NOMO-1 treated with dmso at 0.1 percent for 144 hours (cell line): ENCODE measurements around the gene ST3GAL2.
"Not testable (repeated sequence)": the region's sequence is repeated elsewhere in the genome, so short reads cannot be mapped to it uniquely, and the experiment has no call there.

Experiments
- DNase-seq: peaks from one replicate; lab custom pipeline; 2025; ENCODE audit not compliant: unreplicated experiment; lab: John Stamatoyannopoulos, UW

Gene ST3GAL2

DNA sequence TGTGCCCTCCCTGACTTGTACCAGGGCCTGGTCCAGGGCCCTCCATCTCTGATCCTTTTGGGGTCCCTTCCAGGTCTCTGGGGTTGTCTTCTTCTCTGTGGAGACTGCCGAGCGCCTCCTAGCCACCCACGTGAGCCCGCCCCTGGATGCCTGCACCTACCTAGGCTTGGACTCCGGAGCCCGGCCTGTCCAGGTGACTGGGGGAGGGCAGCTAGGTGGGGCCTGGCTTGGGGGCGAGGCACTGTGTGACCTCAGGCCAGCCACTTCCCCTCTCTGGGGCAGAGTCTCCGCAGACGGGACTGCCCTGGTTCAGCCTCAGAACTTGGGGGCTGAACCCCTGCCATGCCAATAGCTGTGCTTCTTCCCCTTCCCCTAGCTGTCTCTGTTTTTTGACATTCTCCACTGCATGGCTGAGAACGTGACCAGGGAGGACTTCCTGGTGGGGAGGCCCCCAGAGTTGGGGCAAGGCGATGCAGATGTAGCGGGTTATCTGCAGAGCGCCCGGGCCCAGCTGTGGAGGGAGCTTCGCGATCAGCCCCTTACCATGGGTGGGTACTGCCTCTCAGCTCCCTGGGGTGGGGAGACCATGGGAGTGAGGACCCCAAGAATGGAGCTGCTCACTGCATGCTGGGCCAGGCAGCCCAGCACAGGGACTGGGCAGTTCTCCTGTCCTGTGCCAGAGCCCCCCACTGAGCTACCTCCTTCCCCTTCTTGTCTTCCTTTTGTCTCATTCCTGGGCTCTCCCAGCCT, 30.1 kb upstream of the ST3GAL2 start:
- no peak for DNase-seq

DNA sequence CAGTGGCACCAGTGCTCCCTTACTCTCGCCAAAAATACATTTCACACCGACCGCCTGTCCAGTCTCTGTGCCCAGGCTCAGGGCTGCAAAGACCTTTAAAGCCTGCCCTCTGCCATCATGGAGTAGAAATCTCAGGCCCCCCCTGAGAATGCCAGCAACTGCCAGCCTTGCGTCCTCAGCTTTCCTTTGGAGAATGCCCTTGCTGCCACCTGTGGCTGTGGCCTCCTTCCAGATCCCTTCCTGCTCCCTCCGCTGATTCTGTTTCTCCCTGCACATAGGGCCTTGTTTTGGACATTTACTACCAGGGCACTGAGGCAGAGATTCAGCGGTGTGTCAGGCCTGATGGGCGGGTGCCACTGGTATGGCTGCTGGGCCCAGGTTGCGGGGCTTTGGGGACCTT, 28.7 kb upstream of the ST3GAL2 start:
- DNase-seq, result no peak

DNA sequence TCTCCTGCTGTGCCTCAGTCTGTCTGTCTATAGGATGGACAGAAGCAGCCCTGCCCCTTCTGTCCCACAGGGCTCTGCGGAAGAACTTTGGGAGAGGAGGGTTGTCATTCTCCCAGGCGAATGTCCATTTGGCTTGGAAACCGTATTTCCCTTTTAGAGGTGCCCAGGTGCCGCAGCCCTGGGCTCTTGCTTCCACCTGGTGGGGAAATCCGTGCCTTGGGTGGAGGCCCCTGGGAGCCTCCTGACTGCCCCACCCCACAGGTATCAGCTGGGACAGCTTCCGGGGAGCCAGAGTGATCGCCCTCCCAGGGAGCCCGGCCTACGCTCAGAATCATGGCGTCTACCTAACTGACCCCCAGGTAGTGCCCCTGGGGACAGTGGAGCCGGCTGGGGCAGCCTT, 28.2 kb upstream of the ST3GAL2 start:
- DNase-seq, result no peak

DNA sequence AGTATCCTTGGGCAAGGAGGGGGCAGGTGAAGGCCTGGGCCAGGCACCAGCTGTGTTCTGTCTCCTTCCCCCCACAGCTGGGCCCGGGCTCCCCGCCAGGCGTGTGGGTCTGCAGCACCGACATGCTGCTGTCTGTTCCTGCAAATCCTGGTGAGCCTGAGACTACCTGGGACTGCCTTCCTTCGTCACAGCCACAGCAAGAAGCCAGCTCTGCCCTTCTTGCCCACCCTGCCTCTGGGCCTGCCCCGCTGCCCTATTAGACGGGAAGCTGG, 27.8 kb upstream of the ST3GAL2 start:
- DNase-seq, result no peak

DNA sequence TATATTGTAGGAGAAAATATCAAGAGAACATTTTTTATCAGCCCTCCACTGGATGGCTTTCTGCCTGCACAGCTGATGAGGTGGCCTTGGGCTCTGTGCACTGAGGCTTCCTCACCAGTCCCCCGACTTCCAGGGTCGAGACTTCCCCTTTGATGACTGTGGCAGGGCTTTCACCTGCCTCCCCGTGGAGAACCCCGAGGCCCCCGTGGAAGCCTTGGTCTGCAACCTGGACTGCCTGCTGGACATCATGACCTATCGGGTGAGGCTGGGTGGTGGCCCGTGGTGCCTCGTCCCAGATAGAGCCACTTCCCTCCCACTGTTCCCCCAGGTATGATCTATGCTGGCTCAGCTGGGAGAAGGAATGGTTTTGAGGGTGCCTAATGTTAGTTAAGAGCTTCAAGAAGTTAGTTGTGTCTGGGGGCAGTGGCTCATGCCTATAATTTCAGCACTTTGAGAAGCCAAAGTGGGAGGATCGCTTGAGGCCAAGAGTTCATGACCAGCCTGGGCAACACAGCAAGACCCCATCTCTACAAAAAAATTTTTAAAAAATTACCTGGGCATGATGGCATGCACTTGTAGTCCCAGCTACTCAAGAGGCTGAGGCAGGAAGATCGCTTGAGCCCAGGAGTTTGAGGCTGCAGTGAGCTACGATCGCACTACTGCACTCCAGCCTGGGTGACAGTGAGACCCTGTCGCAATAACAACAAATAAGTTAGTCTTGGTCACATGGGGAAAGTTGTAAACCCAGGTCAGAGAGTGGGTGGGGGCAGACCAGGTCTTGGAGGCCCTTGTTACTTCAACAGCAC, 27.3 kb upstream of the ST3GAL2 start:
- DNase-seq, result no peak

DNA sequence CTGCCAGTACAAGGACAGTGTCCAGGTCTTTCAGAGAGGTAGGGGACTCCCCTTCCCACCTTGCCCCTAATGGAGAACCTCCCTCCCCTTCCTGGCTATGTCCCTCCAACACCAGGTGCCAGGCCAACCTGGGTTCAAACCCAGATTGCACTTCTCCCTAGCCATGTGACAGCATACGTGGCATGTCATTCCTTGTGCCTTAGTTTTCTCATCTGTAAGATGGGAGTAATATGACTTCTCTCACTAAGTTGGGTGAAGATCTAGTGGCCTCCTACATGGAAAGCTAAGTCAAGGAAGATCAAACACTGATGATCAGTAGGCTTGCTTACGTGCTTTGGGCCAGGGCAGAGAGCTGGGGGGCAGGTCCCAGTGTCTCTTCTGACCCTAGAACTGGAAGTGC, 24.3 kb upstream of the ST3GAL2 start:
- DNase-seq, result no peak

DNA sequence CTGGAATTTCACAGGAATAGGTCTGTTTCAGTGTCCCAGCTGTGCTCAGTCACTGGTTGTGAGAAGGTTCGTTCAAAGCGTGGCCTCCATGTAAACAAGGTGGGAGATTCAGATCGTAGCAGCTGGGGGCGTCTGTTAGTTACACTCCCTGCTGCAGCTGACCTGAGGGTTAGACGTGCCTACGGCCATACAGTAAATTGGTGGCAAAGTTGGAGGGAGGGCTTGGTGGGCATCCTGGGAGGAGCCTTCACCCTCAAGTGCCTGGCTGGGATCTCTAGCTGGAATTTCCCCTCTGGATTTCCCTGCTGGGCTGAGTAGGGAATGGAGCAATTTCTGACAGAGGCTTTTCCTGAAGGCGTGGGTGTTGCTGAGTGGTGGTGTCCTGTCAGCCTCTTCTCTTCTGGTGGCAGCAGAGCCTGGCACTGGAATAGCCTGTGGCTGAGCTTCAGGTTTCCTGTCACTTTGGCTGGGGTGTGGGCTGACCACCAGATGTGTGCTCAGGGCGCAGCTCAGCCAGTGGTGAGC, 21.9 kb upstream of the ST3GAL2 start:
- no peak for DNase-seq

DNA sequence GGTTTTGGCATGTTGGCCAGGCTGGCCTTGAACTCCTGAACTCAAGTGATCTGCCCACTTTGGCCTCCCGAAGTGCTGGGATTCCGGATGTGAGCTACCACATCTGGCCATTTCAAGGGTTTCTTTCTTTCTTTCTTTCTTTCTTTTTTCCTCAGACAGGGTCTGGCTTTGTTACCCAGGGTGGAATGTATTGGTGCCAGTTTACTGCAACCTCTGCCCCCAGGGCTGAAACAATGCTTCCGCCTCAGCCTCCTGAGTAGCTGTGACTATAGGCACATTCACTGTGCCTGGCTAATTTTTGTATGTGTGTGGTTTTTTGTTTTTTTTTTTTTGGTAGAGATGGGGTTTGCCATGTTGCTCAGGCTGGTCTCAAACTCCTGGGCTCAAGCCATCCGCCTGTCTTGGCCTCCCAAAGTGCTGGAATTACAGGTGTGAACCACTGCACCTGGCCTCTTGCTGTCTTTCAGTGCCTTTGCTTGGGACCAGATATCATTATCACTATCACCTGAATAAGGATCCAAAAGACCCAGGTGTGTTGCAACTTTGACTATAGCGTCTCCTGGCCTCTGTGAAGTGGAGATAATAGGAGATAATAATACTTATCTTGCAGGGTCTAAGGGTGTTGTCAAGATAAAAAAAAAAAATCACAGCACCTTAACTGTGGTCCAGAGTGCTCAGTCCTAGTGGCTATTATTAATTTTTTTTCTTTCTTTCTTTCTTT, 18.7 kb upstream of the ST3GAL2 start:
- no peak for DNase-seq

DNA sequence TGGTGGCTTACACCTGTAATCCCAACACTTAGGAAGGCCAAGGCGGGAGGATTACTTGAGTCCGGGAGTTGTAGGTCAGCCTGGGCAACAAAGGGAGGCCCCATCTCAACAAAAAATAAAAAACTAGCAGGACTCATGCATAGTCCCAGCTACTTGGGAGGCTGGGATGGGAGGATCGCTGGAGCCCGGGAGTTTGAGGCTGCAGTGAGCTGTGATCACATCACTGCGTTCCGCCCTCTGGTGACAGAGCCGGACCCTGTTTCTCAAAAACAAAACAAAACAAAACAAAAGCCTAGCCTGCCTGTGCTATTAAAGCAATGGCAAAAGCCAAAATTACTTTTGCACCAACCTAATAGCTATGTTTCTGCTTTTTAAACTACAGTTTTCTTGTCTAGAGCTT, 17.0 kb upstream of the ST3GAL2 start:
- no peak for DNase-seq

DNA sequence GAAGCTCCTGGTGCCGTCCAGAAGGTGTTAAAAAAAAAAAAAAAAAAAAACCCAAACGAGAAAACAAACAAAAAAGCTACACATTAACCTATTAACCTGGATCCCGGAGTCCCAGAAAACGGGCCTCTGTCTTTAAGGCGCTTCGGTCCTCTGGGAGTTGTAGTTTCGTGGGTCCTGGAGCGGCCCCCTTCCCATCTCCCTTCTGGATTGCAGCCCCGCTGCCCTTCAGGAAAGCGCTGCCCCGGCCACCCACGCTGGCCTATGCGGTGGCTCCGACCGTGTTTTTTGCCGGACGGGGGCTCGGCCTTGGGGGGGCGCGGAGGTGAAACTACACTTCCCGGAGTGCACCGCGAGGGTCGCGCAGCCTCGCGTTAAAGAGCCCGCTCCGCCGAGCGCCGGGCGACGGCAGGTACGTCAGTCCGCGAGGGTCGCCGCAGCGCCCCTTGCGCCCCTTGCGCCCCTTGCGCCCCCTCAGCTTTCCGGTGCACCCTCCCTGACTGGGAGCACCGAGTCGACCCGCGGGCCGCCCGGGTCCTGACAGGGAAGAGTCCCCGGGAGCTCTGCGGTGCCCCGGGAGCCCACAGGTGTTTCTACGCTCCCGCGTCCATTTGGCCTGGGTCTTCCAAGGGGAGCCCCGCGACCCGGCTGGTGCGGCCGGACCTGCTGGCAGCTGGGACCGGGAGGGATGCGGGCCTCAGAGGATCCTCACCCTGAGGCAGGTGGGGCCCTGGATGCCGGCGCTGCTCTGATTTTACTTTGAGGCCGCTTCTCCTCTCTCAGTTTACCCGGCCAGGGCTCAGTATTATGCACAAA, 15.5 kb upstream of the ST3GAL2 start, which contains the start of gene FCSK:
TSS of gene FCSK (plus strand) at position 374 of the 813 bp plus-strand sequence. CDS start 8,596 bp downstream, outside the sequence.
- DNase-seq, result peak; percentile 22

DNA sequence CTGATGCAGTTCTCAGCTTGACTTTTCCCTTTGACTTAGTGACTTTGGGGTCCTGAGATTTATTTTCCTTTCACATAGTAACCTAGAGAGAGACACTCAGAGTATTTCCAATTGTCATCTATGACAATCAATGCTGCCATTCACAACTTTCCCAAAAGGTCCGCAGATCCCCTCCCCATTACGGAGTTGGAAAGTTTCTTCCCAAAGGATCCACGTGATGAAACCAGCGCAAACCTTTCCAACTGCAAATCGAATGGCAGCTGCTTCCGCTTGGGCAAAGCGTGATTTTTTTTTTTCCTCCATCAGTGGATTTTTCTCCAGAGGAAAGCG, 15.0 kb upstream of the ST3GAL2 start:
- no peak for DNase-seq

DNA sequence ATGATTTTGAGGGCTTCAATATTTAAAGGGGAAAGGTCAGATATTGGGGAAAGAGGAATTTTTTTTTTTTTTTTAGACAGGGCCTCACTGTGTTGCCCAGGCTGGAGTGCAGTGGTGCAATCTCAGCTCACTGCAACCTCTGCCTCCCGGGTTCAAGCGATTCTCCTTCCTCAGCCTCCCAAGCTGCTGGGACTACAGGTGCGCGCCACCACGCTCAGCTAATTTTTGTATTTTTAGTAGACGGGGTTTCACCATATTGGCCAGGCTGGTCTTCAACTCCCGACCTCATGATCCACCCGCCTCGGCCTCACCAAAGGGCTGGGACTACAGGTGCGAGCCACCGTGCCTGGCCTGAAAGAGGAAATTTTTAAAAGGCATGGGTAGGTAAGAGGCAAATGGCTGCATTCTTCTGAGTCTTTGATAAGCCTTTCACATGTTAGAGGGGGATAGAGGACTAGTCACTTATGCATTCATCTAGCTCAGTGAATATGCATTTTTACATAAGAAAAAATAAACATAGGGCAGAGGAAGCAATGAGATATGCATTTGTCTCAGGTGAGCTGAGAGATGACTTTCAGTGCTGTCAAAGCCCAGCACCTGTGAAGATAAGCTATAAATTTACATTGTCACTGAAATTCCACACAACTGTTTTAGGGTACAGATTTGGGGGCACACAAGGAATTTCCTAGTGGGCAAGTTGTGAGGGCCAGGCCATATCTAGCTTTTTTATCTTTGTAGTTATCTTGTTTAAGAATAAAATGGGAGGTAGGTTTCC, 14.4 kb upstream of the ST3GAL2 start:
- no peak for DNase-seq

DNA sequence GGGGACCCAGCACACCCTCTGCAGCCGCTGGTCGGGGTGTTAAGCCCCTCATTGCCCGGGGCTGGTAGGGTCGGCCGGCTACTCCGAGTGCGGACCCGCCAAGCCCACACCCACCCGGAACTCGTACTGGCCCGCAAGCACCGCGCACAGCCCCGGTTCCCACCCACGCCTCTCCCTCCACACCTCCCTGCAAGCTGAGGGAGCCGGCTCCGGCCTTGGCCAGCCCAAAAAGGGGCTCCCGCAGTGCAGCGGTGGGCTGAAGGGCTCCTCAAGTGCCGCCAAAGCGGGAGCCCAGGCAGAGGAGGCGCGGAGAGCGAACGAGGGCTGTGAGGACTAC, 12.1 kb upstream of the ST3GAL2 start:
- DNase-seq, result not testable (repeated sequence)

DNA sequence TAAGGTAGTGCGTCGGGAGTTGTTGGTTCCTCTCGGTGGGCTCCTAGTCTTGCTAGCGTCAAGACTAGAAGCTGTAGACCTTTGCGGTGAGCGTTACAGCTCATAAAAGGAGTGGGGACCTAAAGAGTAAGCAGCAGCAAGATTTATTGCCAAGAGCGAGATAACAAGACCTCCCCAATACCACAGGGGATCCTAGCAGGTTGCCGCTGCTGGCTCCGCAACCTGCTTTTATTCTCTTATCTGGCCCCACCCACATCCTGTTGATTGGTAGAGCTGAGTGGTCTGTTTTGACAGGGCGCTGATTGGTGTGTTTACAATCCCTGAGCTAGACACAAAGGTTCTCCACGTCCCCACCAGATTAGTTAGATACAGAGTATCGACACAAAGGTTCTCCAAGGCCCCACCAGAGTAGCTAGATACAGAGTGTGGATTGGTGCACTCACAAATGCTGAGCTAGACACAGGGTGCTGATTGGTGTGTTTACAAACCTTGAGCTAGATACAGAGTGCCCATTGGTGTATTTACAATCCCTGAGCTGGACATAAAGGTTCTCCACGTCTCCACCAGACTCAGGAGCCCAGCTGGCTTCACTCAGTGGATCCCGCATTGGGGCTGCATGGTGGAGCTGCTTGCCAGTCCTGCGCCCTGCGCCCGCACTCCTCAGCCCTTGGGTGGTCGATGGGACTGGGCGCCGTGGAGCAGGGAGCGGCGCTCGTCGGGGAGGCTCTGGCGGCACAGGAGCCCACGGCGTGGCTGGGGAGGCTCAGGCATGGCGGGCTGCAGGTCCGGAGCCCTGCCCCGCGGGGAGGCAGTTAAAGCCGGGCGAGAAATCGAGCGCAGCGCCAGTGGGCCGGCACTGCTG, 11.5 kb upstream of the ST3GAL2 start:
- DNase-seq, result not testable (repeated sequence)

DNA sequence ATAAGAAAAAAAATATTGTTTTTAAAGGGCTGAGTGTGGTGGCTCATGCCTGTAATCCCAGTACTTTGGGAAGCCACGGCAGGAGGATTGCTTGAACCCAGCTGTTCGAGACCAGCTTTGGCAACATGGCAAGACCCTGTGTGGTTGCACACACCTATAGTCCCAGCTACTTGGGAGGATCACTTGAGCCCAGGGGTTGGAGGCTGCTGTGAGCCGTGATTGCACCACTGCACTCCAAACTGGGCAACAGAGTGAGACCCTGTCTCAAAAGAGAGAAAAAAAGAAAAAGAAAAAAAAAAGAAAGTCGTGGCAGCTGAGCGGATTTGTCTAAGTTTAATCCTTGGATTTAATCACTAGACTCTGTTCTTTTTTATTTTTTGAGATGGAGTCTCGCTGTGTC, 9.2 kb upstream of the ST3GAL2 start:
- DNase-seq, result no peak

DNA sequence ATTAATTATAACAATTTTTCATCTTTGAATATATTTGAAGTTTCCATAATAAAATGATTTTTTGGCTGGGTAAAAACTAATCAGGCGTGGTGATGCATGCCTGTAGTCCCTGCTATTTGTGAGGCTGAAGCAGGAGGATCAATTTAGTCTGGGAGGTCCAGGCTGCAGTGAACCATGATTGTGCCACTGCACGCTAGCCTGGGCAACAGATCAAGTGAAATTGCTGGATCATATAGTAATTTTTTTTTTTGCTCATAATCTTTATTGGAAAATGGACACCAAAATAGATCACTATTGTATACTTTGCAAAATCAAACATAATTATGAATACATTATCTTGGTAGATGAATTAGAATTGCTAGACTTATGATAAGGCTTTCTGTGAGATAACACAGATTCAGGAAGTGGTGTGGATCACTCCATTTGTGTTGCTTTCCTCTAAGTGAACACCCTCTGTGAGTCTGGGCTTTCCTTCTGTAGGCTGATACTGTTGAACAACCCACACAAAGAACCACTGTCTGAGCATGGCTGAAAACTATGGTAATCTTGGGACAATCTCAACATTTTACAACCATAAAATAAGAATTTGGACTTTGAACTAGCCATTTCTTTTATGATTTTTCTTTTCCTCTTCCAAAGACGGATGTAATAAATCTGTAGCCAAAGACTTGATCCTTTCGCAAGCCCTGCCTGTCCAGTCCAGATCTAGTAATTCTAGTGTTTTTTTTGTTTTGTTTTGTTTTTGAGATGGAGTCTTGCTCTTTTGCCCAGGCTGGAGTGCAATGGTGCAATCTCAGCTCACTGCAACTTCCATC, 5.6 kb upstream of the ST3GAL2 start:
- peak; percentile 23 for DNase-seq

DNA sequence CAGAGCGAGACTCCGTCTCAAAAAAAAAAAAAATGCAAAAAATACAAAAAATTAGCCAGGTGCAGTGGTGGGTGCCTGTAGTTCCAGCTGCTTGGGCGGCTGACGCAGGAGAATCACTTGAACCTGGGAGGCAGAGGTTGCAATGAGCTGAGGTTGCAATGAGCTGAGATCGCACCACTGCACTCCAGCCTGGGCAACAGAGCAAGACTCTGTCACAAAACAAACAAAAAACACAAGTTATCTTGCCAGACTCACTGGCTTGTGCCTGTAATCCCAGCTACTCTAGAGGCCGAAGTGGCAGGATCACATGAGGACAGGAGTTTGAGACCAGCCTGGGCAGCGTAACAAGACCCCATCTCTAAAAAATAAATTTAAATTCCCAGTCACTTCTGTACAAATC, 3.4 kb upstream of the ST3GAL2 start:
- no peak for DNase-seq

DNA sequence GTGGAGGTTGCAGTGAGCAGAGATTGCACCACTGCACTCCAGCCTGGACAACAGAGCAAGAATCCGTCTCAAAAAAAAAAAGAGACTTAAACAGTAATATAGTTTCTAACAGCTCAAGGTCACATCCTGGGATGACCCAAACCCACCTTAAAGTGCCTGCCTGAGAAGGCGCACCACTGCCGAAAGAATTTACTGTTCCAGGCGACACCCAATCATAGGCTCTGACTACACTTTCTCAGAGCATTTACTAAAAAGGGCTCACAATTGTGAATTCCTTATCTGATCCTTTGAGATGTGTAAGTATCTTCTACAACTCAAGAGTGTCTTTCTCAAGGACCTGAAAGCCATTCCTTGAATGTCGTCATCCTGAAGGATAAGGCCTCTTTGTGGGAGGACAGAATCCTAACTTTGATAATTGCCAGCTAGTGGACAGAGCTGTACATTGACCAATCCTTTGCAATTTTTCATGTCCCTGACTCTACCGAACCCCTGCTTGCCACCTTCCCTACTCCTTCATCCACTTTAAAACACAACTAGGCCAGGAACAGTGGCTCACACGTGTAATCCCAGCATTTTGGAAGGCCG, 2.6 kb upstream of the ST3GAL2 start:
- no peak for DNase-seq
